Neural cell (in vitro differentiated cells): ENCODE results near the gene CLDN17. TPM values are rescaled to one million over a fixed set of nuclear protein-coding genes. Genes with fewer than 3 reads are reported as not detected.

Experiments
- H2AFZ ChIP-seq: fragments of 200-600, 300-800 bp; sonication (generic), shearing (Covaris generic); 2 replicates; pipeline ENCODE4 v1.6.0; 2014; ENCODE audit warnings: low read depth, mild to moderate bottlenecking, antibody characterized with exemption, low read length, moderate library complexity
- H3F3A ChIP-seq: fragments of 200-600 bp; shearing (Covaris generic); 2 replicates; pipeline ENCODE4 v1.6.1; 2016; ENCODE audit warnings: mild to moderate bottlenecking, moderate library complexity, mixed read lengths, antibody characterized with exemption, low read length; ENCODE audit not compliant: insufficient read depth, poor library complexity, severe bottlenecking
- H3K27ac ChIP-seq: fragments of 200-600, 300-800 bp; sonication (generic), shearing (Covaris generic); 2 replicates; pipeline ENCODE4 v1.5.1; 2014; ENCODE audit warnings: mild to moderate bottlenecking, low read length, moderate library complexity
- H3K27me3 ChIP-seq: fragments of 300-800, 200-600 bp; sonication (generic), shearing (Covaris generic); 2 replicates; pipeline ENCODE4 v1.6.0; 2014; ENCODE audit warnings: mild to moderate bottlenecking, low read depth, low read length, moderate library complexity; ENCODE audit not compliant: insufficient read depth
- H3K36me3 ChIP-seq: fragments of 300-800, 200-600 bp; sonication (generic), shearing (Covaris generic); 2 replicates; pipeline ENCODE4 v1.5.1; 2014; ENCODE audit warnings: mild to moderate bottlenecking, antibody characterized with exemption, low read length, moderate library complexity; ENCODE audit not compliant: insufficient read depth
- H3K4me2 ChIP-seq: fragments of 300-800, 200-600 bp; sonication (generic), shearing (Covaris generic); 2 replicates; pipeline ENCODE4 v1.6.0; 2014; ENCODE audit warnings: mild to moderate bottlenecking, low read length
- H3K4me3 ChIP-seq: fragments of 300-800, 200-600 bp; sonication (generic), shearing (Covaris generic); 2 replicates; pipeline ENCODE4 v1.5.1; 2014; ENCODE audit warnings: mild to moderate bottlenecking, low read length, moderate library complexity
- H3K79me2 ChIP-seq: fragments of 200-600 bp; shearing (Covaris generic); replicated peaks from 2 replicates; pipeline ENCODE4 v1.6.0; 2014; ENCODE audit warnings: mild to moderate bottlenecking, low read length, moderate library complexity; ENCODE audit not compliant: insufficient read depth
- H3K9ac ChIP-seq: fragments of 300-800, 200-600 bp; sonication (generic), shearing (Covaris generic); 2 replicates; pipeline ENCODE4 v1.6.1; 2016; ENCODE audit warnings: mild to moderate bottlenecking, low read length, mixed read lengths
- H3K9me2 ChIP-seq: fragments of 200-600 bp; shearing (Covaris generic); 2 replicates; pipeline ENCODE4 v1.6.1; 2016; ENCODE audit warnings: mild to moderate bottlenecking, low read length, mixed read lengths; ENCODE audit not compliant: insufficient read depth
- H3K9me3 ChIP-seq: fragments of 200-600, 300-800 bp; sonication (generic), shearing (Covaris generic); 2 replicates; pipeline ENCODE4 v1.6.1; 2016; ENCODE audit warnings: mild to moderate bottlenecking, mixed run types, low read length, moderate library complexity, mixed read lengths
- H4K20me1 ChIP-seq: fragments of 200-600 bp; shearing (Covaris generic); 2 replicates; pipeline ENCODE4 v1.6.1; 2016; ENCODE audit warnings: mild to moderate bottlenecking, mixed run types; ENCODE audit not compliant: insufficient read depth
- CTCF ChIP-seq: fragments of 450-650 bp; IDR thresholded peaks from 2 replicates; pipeline ENCODE4 v1.5.1; 2014; ENCODE audit warnings: antibody characterized with exemption, mild to moderate bottlenecking, moderate library complexity; ENCODE audit not compliant: poor library complexity, severe bottlenecking
- EP300 ChIP-seq: fragments of 450-650 bp; conservative IDR thresholded peaks from 2 replicates; pipeline ENCODE4 v1.6.1; 2014; ENCODE audit warnings: antibody characterized with exemption, mild to moderate bottlenecking, moderate library complexity; ENCODE audit not compliant: poor library complexity, severe bottlenecking
- EZH2 ChIP-seq: fragments of 200-600, 300-800 bp; shearing (Covaris generic), sonication (generic); IDR thresholded peaks from 2 replicates; pipeline ENCODE4 v1.6.1; 2014; ENCODE audit warnings: antibody characterized with exemption, low read length, borderline replicate concordance, mild to moderate bottlenecking; ENCODE audit not compliant: insufficient read depth, poor library complexity, severe bottlenecking
- MXI1 ChIP-seq: fragments of 450-650 bp; conservative IDR thresholded peaks from 2 replicates; pipeline ENCODE4 v1.6.1; 2014; ENCODE audit warnings: antibody characterized with exemption, mild to moderate bottlenecking; ENCODE audit not compliant: poor library complexity, severe bottlenecking
- POLR2AphosphoS5 ChIP-seq: IDR thresholded peaks from 2 replicates; pipeline ENCODE4 v1.6.1; 2012
- RAD21 ChIP-seq: fragments of 450-650 bp; conservative IDR thresholded peaks from 2 replicates; pipeline ENCODE4 v1.6.1; 2014; ENCODE audit warnings: antibody characterized with exemption, mild to moderate bottlenecking, moderate library complexity
- REST ChIP-seq: IDR thresholded peaks from 2 replicates; pipeline ENCODE4 v1.6.1; 2012; ENCODE audit warnings: borderline replicate concordance
- SMC3 ChIP-seq: fragments of 450-650 bp; conservative IDR thresholded peaks from 2 replicates; pipeline ENCODE4 v1.6.1; 2014; ENCODE audit warnings: antibody characterized with exemption, mild to moderate bottlenecking, moderate library complexity; ENCODE audit not compliant: poor library complexity
- TAF1 ChIP-seq: IDR thresholded peaks from 2 replicates; pipeline ENCODE4 v1.6.1; 2012; ENCODE audit warnings: low read depth
- polyA plus RNA-seq: library from polyadenylated mRNA; depleted of rRNA; stranded (reverse); fragments of >200 nt; gene quantifications from 2 replicates; pipeline ENCODE4 v1.2.3, GENCODE V29; 2014

The CLDN17 gene
- polyA plus RNA-seq, 1 donor from 2014 or later: not detected

- Histone ChIP-seq H3K9me3 (no peaks in the 10 kb centered on the region), H3K4me3 (no peak overlapping the region), H3K79me2 (no peaks in the 10 kb centered on the region), H3K27ac (no peak overlapping the region), H3K36me3 (no peaks in the 10 kb centered on the region), H3K9ac (no peak overlapping the region), H3K27me3 (no peaks in the 10 kb centered on the region), H3K4me2 (no peak overlapping the region), H4K20me1 (no peaks in the 10 kb centered on the region), H2AFZ (no peak overlapping the region), H3K9me2 (no peaks in the 10 kb centered on the region), H3F3A (no peaks in the 10 kb centered on the region)
- TF ChIP-seq EZH2: no peak
- no peak for TF ChIP-seq CTCF
- TF ChIP-seq MXI1: no peak
- no peak for TF ChIP-seq EP300
- no peak for TF ChIP-seq TAF1
- no peak for TF ChIP-seq REST
- no peak for TF ChIP-seq SMC3
- no peak for TF ChIP-seq RAD21
- TF ChIP-seq POLR2AphosphoS5: no peak
Observed at GRCh38 chr21:30207252-30207579, 40.6 kb upstream of the CLDN17 start.

DNA sequence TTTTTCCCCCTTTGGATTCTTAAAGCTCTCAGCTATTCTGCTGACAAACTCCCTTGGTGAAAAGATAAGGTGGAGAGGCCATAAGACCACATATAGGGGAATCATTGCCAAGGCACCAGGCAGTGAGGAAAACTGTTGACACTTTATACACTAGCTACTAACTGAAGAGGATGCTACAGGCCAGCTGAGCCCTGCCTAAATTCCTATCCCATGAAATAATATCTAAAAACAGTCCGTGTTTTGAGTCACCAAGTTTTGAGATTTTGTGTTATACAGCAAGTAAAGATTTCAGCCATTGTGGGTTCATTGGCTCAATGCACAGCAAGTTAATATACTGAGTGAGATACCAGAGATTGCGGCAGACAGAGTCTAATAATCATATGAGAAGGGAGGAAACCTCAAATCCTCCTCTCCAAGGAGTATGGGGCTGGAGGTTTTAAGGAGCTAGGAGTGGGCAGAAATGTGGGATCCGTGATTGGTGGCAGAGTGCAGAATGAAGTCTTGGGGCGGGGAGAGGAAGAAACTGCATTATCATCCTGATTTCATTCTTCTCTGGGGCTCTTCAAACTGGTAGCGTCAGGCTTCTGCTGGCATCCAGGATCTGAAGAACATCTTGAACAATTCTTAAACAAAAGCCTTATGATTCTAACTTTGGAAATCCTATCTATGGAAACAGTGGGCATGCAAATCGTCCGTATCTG is 40.1 kb upstream of the CLDN17 start:
- no peak overlapping the region for H3K4me2 ChIP-seq

More for the DNA sequence above, 40.1 kb upstream of the CLDN17 start:
- Histone ChIP-seq H3K79me2 (no peaks in the 10 kb centered on the region), H3K9ac (no peak overlapping the region), H3F3A (no peaks in the 10 kb centered on the region), H4K20me1 (no peaks in the 10 kb centered on the region), H3K27me3 (no peaks in the 10 kb centered on the region), H3K27ac (no peak overlapping the region), H3K9me3 (no peaks in the 10 kb centered on the region), H3K36me3 (no peaks in the 10 kb centered on the region), H2AFZ (no peak overlapping the region), H3K9me2 (no peaks in the 10 kb centered on the region), H3K4me3 (no peak overlapping the region)
- no peak for TF ChIP-seq EP300
- TF ChIP-seq REST: no peak
- no peak for TF ChIP-seq TAF1
- no peak for TF ChIP-seq POLR2AphosphoS5
- no peak for TF ChIP-seq EZH2
- TF ChIP-seq RAD21: no peak
- no peak for TF ChIP-seq CTCF
- no peak for TF ChIP-seq SMC3
- TF ChIP-seq MXI1: no peak
